HCT116 (cell line): ENCODE measurements around the gene DEXI. TPM values are rescaled to one million over a fixed set of nuclear protein-coding genes. Genes with fewer than 3 reads are reported as not detected.
A peak's percentile ranks its signal among the peaks of the same experiment; 100 is the strongest.

Experiments used
- ATAC-seq: fragments of 200-7000 bp; cut with Tn5 transposase; 2 replicates; pipeline ENCODE4 v1.9.1; 2020; ENCODE audit warnings: mild to moderate bottlenecking, moderate library complexity
- BruUV-seq: library from RNA; stranded (reverse); fragments of 400-500 nt; replicated peaks from 2 replicates; lab custom pipeline; 2021; lab: Mats Ljungman, UMichigan
- CTCF ChIA-PET: fragments of 300-600 bp; sonication (Branson Sonifier 250); formaldehyde crosslinking; loops from one replicate; lab custom pipeline; 2021; ENCODE audit warnings: antibody characterized with exemption; lab: Charles Lee
- POLR2A ChIA-PET: fragments of 300-600, 350-600 bp; sonication (Branson Sonifier 250); formaldehyde crosslinking; loops from one replicate; lab custom pipeline; 2021; ENCODE audit warnings: antibody characterized with exemption; lab: Charles Lee
- RAD21 ChIA-PET, 2 experiments: fragments of 300-600 bp; sonication (Branson Sonifier 250); formaldehyde crosslinking; loops; one replicate each; lab custom pipeline; 2023; ENCODE audit warnings: low total read pairs in 2 of 2; ENCODE audit not compliant: uncharacterized antibody in 2 of 2, unreplicated experiment in 2 of 2, low non-redundant PET in 1 of 2; lab: Charles Lee
- DNase-seq: peaks from one replicate; pipeline ENCODE4 v3.0.0-alpha.2; 2010; ENCODE audit warnings: low read depth, low spot score
- H2AFZ ChIP-seq: fragments of 200-600 bp; shearing (Covaris generic), sonication (generic); 2 replicates; pipeline ENCODE4 v1.6.1; 2017; ENCODE audit warnings: low read depth, mixed run types, mixed read lengths, antibody characterized with exemption, low read length; ENCODE audit not compliant: poor library complexity, severe bottlenecking
- H3K27ac ChIP-seq: 2 replicates; pipeline ENCODE4 v1.5.1; 2012; ENCODE audit warnings: low read depth, low read length
- H3K27me3 ChIP-seq: fragments of 200-600 bp; sonication (generic); 2 replicates; pipeline ENCODE4 v1.6.1; 2016; ENCODE audit warnings: mixed run types, low read length, mixed read lengths; ENCODE audit not compliant: insufficient read depth
- H3K36me3 ChIP-seq, 2 experiments: fragments of 200-500 bp in 1 of 2; fragments of 200-600 bp in 1 of 2; sonication (Bioruptor generic) in 1 of 2; sonication (generic) in 1 of 2; 2 replicates each; pipeline versions ENCODE4 v1.5.1 to v1.6.1; 2014 to 2016; ENCODE audit warnings: low read length in 2 of 2, inconsistent platforms in 1 of 2, mixed read lengths in 1 of 2, mixed run types in 1 of 2; ENCODE audit not compliant: insufficient read depth in 2 of 2, control insufficient read depth in 1 of 2
- H3K4me1 ChIP-seq, 2 experiments: fragments of 200-600 bp in 1 of 2; sonication (generic) in 1 of 2; 2 replicates each; pipeline versions ENCODE4 v1.5.1 to v1.6.1; 2012 to 2017; ENCODE audit warnings: low read length in 2 of 2, inconsistent platforms in 1 of 2, mild to moderate bottlenecking in 1 of 2, mixed read lengths in 1 of 2, mixed run types in 1 of 2, moderate library complexity in 1 of 2; ENCODE audit not compliant: insufficient read depth in 2 of 2, control insufficient read depth in 1 of 2
- H3K4me2 ChIP-seq: fragments of 200-600 bp; sonication (generic); 2 replicates; pipeline ENCODE4 v1.6.1; 2017; ENCODE audit warnings: mixed run types, low read length, mixed read lengths
- H3K4me3 ChIP-seq, 2 experiments: fragments of 200-600 bp in 1 of 2; sonication (generic) in 1 of 2; replicated peaks in 1 of 2; 2 replicates each; pipeline ENCODE4 v1.5.1; 2011 to 2016; ENCODE audit warnings: low read length in 2 of 2, control low read depth in 1 of 2, low read depth in 1 of 2, mild to moderate bottlenecking in 1 of 2, mixed read lengths in 1 of 2, mixed run types in 1 of 2
- H3K79me2 ChIP-seq: fragments of 200-600 bp; sonication (generic); 2 replicates; pipeline ENCODE4 v1.6.1; 2017; ENCODE audit warnings: mild to moderate bottlenecking, mixed run types, low read length, moderate library complexity, mixed read lengths; ENCODE audit not compliant: insufficient read depth
- H3K9ac ChIP-seq: fragments of 200-600 bp; sonication (generic); 2 replicates; pipeline ENCODE4 v1.6.1; 2016; ENCODE audit warnings: low read length, mixed read lengths
- H3K9me2 ChIP-seq: fragments of 200-600 bp; sonication (generic), shearing (Covaris generic); 2 replicates; pipeline ENCODE4 v1.6.1; 2017; ENCODE audit warnings: mixed run types, mild to moderate bottlenecking, moderate library complexity; ENCODE audit not compliant: insufficient read depth
- H3K9me3 ChIP-seq, 2 experiments: fragments of 200-500 bp in 1 of 2; fragments of 200-600 bp in 1 of 2; sonication (Bioruptor generic) in 1 of 2; sonication (generic) in 1 of 2; 2 replicates each; pipeline ENCODE4 v1.6.1; 2014 to 2017; ENCODE audit warnings: low read length in 2 of 2, mixed read lengths in 2 of 2, inconsistent platforms in 1 of 2, low read depth in 1 of 2, mild to moderate bottlenecking in 1 of 2, mixed run types in 1 of 2, moderate library complexity in 1 of 2; ENCODE audit not compliant: control insufficient read depth in 1 of 2, insufficient read depth in 1 of 2
- H4K20me1 ChIP-seq: fragments of 200-600 bp; sonication (generic), shearing (Covaris generic); 2 replicates; pipeline ENCODE4 v1.6.1; 2017; ENCODE audit warnings: mixed run types, mild to moderate bottlenecking, moderate library complexity; ENCODE audit not compliant: insufficient read depth
- CBX3 ChIP-seq: IDR thresholded peaks from 2 replicates; pipeline ENCODE4 v1.6.1; 2012; ENCODE audit warnings: low read depth
- CEBPB ChIP-seq: IDR thresholded peaks from 2 replicates; pipeline ENCODE4 v1.6.1; 2012; ENCODE audit warnings: low read depth
- POLR2AphosphoS5 ChIP-seq: IDR thresholded peaks from 2 replicates; pipeline ENCODE4 v1.6.1; 2011; ENCODE audit warnings: mild to moderate bottlenecking, low read depth, low read length, moderate library complexity
- RAD21 ChIP-seq: IDR thresholded peaks from 2 replicates; pipeline ENCODE4 v1.6.1; 2012; ENCODE audit warnings: low read depth, mild to moderate bottlenecking
- TCF7L2 ChIP-seq: IDR thresholded peaks from 2 replicates; pipeline ENCODE4 v1.7.0; 2011; ENCODE audit warnings: borderline replicate concordance, inconsistent platforms; ENCODE audit not compliant: insufficient read depth, insufficient read length; ENCODE audit errors: extremely low read depth
- intact Hi-C: fragments of 100-400 bp; cut with micrococcal nuclease; formaldehyde crosslinking; loops from 2 replicates; pipeline ENCODE4 v1.10.0; 2022
- total RNA-seq: library from RNA; stranded (reverse); gene quantifications from one replicate; pipeline ENCODE4 v1.2.1, GENCODE V29; 2021; ENCODE audit not compliant: unreplicated experiment
- TF ChIP-seq, protein P1 (sequence below), 3 experiments: fragments of 200-600 bp in 1 of 3; sonication (generic) in 1 of 3; IDR thresholded peaks in 2 of 3; conservative IDR thresholded peaks in 1 of 3; 2 replicates each; pipeline ENCODE4 v1.5.1; 2012 to 2017; ENCODE audit warnings: low read depth in 2 of 3, low read length in 2 of 3, antibody characterized with exemption in 1 of 3, borderline replicate concordance in 1 of 3, control low read depth in 1 of 3, mild to moderate bottlenecking in 1 of 3, mixed read lengths in 1 of 3, mixed run types in 1 of 3, moderate library complexity in 1 of 3; ENCODE audit not compliant: insufficient read depth in 1 of 3

DEXI gene
- total RNA-seq, 1 experiment from 2014 or later: 37.8 TPM

DNA sequence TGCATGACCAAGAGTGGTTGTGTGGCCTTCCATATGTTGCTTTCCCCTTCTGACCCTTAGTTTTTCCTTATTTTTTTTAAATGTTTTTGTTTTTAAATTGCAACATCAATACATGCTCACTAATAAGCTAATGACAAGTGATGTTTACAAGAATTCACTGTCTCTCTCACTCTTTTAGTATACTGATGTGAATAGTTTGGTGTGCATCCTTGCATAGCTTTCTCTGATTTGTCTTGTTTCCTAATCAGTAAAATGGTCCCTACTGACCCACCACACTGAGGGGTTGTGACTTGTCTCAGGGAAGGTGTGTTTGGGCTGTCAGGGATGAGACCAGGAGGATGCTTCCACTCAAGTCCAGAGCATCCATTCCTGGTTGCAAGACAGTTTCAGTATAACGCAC lies 39.3 kb downstream of the DEXI start:
- H3K36me3 ChIP-seq: no peaks in the 10 kb centered on the region
- H3K9me3 ChIP-seq: 0 out of 4 replicates have a peak, but pooled peaks cover 0 to 8% of the 10 kb centered on the region in 2 experiments
- intact Hi-C loops: no loop called here
- ATAC-seq: no peak
- no TSS peak for BruUV-seq
- H3K27me3 ChIP-seq: no peaks in the 10 kb centered on the region
- H3K27ac ChIP-seq: no peak overlapping the region
- H3K4me3 ChIP-seq: no peak overlapping the region
- H3K4me1 ChIP-seq: no peaks in the 10 kb centered on the region
- no peak overlapping the region for H3K9ac ChIP-seq
- CTCF ChIA-PET: no interaction called here
- RAD21 ChIA-PET: no interaction called here
- H3K79me2 ChIP-seq: no peaks in the 10 kb centered on the region
- DNase-seq: no peak
- no peaks in the 10 kb centered on the region for H4K20me1 ChIP-seq
- TF ChIP-seq POLR2AphosphoS5: no peak
- peak; percentile 64; the same call in 1 of the 2 replicates for TF ChIP-seq CBX3
- TF ChIP-seq RAD21: no peak
- no peak overlapping the region for H3K4me2 ChIP-seq
- no peaks in the 10 kb centered on the region for H3K9me2 ChIP-seq
- H2AFZ ChIP-seq: no peak overlapping the region
- POLR2A ChIA-PET: no interaction called here

GRCh38 chr16:10897134-10897533 lies 45.1 kb downstream of the DEXI start:
- H3K27ac ChIP-seq: no peak overlapping the region
- H3K4me1 ChIP-seq: no peaks in the 10 kb centered on the region
- intact Hi-C loops: no loop called here
- no peak overlapping the region for H3K9ac ChIP-seq
- H3K9me3 ChIP-seq: no peaks in the 10 kb centered on the region
- no peak for DNase-seq
- ATAC-seq: no peak
- no peak overlapping the region for H3K4me2 ChIP-seq
- no peaks in the 10 kb centered on the region for H4K20me1 ChIP-seq
- no peak overlapping the region for H3K4me3 ChIP-seq
- RAD21 ChIA-PET: no interaction called here
- no peaks in the 10 kb centered on the region for H3K79me2 ChIP-seq
- TF ChIP-seq TCF7L2 (no peak), CEBPB (no peak)
- TF ChIP-seq, protein P1, sequence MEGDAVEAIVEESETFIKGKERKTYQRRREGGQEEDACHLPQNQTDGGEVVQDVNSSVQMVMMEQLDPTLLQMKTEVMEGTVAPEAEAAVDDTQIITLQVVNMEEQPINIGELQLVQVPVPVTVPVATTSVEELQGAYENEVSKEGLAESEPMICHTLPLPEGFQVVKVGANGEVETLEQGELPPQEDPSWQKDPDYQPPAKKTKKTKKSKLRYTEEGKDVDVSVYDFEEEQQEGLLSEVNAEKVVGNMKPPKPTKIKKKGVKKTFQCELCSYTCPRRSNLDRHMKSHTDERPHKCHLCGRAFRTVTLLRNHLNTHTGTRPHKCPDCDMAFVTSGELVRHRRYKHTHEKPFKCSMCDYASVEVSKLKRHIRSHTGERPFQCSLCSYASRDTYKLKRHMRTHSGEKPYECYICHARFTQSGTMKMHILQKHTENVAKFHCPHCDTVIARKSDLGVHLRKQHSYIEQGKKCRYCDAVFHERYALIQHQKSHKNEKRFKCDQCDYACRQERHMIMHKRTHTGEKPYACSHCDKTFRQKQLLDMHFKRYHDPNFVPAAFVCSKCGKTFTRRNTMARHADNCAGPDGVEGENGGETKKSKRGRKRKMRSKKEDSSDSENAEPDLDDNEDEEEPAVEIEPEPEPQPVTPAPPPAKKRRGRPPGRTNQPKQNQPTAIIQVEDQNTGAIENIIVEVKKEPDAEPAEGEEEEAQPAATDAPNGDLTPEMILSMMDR (IDR thresholded peaks at IDR 0.05 in 2 of 3, conservative IDR thresholded peaks at IDR 0.05 in 1 of 3; ENCODE audit: borderline replicate concordance in 1 of 3, insufficient read depth in 1 of 3, low read depth in 2 of 3, low read length in 2 of 3): no peak
- POLR2A ChIA-PET: no interaction called here
- H2AFZ ChIP-seq: no peak overlapping the region
- no peaks in the 10 kb centered on the region for H3K9me2 ChIP-seq
- no peaks in the 10 kb centered on the region for H3K36me3 ChIP-seq
- BruUV-seq: no TSS peak
- H3K27me3 ChIP-seq: peaks cover 16% of the 10 kb centered on the region
- CTCF ChIA-PET: no interaction called here
